Measurements from ENCODE around the gene HPGD.

Gene HPGD

DNA sequence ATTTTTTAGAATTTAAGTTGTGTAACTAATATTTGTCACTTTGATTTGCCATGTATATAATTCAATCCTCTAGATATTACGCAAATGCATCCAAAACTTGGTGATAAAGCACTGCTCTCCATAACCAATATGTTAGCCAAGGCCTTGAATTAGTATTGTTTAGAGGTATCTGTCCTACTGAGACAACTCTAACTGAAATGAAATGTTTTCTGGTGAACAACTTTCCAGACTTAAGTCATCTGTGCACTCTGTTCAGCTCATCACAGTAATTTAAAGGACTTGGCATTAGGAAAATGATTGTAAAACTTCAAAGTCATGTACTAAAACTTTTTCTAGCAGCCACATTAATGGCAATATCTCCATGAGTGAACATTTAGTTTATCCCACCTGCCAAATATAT, 73.1 kb downstream of the HPGD start:
- DNase-seq, result no peak
- Histone ChIP-seq H3K27me3 (ENCODE audit: insufficient read depth, low read depth, severe bottlenecking) (no peaks in the 10 kb centered on the region), H3K27ac (no peak overlapping the region), H3K9me3 (ENCODE audit: severe bottlenecking) (no peaks in the 10 kb centered on the region), H3K4me3 (ENCODE audit: low read depth, low read length) (no peak overlapping the region), H3K36me3 (no peaks in the 10 kb centered on the region)
- no peak for TF ChIP-seq CTCF (IDR thresholded peaks at IDR 0.05; ENCODE audit: low read depth, low read length)

- DNase-seq, result no peak
- Histone ChIP-seq H3K4me3 (ENCODE audit: low read depth, low read length) (no peak overlapping the region), H3K9me3 (ENCODE audit: severe bottlenecking) (no peaks in the 10 kb centered on the region), H3K27ac (no peak overlapping the region), H3K36me3 (no peaks in the 10 kb centered on the region), H3K27me3 (ENCODE audit: insufficient read depth, low read depth, severe bottlenecking) (no peaks in the 10 kb centered on the region)
- TF ChIP-seq CTCF (IDR thresholded peaks at IDR 0.05; ENCODE audit: low read depth, low read length), result no peak
Observed at GRCh38 chr4:174444390-174444789, 77.9 kb downstream of the HPGD start.

Data from WERI-Rb-1 (cell line).